Endometrial microvascular endothelial cells (primary cell): ENCODE results near the gene BTBD6. TPM values are rescaled to one million over a fixed set of nuclear protein-coding genes. Genes with fewer than 3 reads are reported as not detected.
"Not testable (repeated sequence)": the region's sequence is repeated elsewhere in the genome, so short reads cannot be mapped to it uniquely, and the experiment has no call there.

Source experiments
- in situ Hi-C: cut with HindIII; loops from 2 replicates; pipeline ENCODE4 v1.10.0; 2017; ENCODE audit warnings: low sequenced_read_pairs, low pct_unique_long_range_greater_than_20kb; ENCODE audit errors: inconsistent ontology term
- total RNA-seq: library from RNA; depleted of rRNA; stranded (reverse); fragments of >200 nt; gene quantifications from one replicate; pipeline ENCODE4 v1.2.3, GENCODE V29; 2015; ENCODE audit errors: inconsistent ontology term

Gene BTBD6
- total RNA-seq, 1 donor from 2014 or later, result 101 TPM

DNA sequence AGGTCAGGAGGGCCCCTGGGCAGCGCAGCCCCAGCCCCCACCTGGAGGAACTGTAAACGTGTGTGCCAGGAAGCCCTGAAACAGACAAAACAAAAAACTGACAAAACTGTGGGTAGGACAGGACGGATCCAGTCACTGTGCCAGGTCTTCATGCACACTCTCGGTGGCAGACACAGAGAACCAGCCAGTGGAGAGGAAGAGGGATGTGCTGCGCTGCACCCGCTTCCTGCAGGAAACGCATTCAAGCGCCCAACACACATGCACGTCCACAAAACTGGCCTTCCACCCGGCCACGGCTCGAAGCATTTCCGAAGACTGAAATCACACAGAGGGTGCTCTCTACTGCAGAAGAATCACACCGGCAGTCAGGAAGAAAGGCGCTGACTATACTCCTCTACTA is 35.6 kb downstream of the BTBD6 start:
- in situ Hi-C loops, result no loop called here

DNA sequence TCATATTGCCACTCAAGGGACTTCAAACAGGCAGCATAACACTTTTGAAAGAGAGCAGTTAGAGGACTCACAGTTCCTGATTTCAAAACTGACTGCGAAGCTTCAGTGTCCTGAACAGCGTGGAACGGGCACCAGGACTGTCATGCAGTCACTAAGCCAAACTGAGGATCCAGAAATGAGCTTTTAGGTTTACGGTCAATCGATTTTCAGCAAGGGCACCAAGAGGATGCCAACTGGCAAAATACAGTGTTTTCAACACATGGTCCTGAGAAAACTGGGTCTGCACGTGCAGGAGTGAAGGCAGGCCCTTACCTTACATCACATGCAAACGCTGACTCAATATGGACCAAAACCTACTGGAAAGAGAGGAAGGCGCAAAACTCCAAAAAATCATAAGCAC is 36.8 kb downstream of the BTBD6 start:
- in situ Hi-C loops, result no loop called here

DNA sequence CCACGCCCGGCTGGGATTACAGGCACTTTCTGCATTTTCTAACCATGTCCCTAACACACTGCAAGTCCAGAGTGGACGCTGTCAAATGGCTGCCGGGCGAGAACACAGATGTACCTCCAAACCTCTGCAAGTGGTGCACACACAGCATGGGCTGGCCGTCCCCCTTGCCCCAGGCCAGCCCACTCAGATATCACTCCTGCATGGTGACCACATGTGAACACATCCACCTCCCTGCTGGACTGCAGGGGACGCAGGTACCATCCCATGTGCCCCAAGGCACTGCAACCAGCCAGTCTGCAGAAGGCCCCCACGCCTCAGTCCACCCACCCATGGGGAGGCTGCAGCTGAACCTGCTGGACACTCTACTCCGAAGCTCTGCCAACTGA is 38.4 kb downstream of the BTBD6 start:
- in situ Hi-C loops, result no loop called here

DNA sequence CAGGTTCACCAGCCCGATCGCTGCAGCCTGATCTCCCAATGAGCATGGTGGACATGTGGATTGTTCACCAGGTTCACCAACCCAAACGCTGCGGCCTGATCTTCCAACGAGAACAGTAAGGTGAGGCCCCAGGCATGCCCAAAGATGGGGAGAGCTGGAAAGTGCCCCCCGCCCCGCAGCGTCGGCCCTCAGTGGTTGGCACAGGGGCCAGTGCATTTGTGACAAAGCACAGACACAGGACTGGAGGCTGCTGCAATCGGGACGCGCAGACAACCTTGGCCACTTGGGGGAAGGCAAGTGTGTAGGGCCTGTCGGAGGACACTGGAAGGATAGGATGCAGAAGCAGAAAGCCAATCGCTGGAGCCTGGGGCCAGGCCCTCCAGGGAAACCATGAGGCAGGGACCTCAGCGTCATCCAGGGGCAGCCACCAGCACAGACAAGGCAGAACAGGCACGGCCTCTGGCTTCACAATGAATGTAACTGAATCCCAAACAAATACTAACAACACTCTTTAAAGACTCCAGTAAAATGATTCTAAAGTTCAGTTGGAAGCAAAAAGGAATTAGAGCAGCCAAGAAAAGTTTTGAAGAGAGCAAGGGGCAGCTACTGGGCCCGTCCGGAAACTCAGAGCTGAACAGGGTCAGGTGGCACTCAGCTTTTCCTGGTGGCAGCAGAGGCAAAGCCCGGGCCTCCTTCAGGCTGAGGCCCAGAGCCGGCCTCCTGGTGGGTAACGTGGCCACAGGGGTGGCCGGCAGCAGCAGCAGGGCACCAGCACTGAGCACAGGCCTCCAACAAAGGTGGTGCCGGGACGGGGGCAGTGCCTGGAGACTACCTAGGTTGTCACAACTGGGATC is 39.1 kb downstream of the BTBD6 start:
- in situ Hi-C loops, result no loop called here

DNA sequence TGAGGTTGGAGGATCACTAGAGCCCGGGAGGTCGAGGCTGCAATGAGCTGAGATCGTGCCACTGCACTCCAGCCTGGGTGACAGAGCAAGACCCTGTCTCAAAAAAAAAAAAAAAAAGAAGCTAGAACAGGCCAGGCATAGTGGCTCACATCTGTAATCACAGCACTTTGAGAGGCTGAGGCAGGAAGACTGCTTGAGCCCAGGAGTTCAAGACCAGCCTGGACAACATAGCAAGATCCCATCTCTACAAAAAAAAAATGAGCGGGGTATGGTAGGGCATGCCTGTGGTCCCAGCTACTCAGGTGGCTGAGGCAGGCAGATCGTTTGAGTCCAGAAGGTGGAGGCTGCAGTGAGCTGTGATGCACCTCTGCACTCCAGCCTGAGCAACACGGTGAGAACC is 40.6 kb downstream of the BTBD6 start:
- in situ Hi-C loops, result not testable (repeated sequence)

DNA sequence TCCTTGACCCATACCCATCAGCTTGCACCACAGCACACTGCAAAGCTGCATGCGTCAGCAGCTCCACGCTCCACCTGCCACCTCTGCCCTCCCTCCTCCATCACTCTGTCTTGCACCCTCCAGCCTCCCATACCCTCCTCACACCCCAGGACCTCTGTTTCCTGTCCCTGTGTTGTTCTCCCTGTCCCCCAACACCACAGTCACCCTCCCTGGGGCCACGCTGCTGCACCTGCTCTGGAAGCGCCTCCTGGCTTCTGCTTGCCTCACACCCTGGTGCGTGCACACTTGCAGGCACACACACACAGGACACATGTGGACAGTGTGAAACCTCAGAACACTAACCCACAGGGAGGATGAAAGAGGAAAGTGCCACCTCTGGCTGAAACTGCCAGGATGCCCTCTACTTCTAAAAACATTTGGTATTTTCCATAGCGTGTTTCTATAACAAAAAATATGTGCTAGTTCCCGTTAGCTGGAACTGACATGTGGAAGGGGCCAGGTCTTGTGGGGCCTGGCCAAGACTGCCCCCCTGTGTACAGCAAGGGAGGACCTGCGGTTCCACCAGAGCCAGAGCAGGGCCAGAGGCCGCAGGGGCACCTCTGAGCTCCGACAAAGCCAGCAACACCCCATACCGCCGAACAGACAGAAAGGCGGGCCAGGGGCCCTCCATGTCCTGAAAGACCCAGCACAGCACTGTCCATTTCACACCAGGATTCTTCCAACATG is 42.5 kb downstream of the BTBD6 start:
- in situ Hi-C loops, result no loop called here

DNA sequence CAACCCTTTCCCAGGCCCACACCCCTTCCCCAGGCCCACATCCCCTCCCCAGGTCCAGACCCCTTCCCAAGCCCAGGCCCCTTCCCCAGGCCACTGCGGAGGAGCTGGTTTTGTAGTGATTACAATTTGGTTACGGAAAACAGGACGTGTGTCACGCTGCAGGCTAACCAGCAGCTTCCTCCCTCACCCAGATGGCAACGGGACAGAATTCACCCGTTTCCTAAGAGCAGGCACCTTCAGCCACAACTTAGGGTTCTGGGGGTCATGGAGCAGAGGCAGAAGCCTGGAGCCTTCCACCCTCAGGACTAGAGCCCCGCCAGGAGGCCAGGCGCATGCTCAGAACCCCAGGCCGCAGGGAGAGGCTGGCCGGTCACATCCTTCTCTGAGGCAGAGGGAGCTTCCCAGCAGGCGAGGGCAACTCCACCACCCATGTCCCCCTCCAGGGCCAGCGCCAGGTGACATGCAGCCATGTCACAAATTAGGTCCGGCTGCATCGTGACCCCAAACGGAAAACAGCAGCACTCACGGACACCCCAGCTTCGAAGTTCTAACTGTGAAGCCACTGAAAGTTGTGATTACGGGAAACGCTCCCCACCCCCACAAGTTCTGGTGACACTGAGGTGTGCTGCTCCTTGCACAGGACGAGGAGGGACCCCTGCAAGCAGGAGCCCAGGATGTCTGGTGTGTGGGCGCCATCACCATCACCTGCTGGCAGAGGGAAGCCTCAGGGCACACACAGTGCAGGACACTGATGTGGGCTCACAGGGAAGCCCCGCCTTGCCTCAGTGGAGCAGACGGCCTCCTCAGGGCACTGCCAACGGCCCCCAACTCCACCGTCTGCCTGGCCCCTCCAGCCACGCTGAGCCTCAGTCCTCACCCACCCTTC is 44.7 kb downstream of the BTBD6 start:
- in situ Hi-C loops, result no loop called here

DNA sequence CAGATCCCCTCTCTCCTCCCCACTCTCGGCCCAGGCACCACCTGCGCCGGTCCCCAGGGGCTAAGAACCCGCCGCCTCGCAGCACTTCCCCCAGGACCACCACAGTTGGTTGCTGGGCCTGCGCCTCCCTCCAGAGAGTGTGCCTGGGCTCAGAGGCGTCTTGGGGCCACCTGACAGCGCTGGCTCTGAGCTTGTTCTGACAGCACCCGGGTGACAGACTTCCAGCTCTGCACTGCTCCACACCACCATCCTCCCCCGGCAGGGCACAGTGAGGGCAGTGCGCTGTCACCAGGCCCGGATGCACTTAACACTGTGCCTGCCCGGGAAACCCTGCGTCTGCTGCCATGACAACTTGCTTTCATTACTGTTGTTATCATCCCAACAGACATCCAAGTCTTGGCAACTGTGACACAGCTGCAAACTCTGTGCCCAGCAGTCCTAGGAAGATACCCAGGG is 45.8 kb downstream of the BTBD6 start:
- in situ Hi-C loops, result no loop called here

DNA sequence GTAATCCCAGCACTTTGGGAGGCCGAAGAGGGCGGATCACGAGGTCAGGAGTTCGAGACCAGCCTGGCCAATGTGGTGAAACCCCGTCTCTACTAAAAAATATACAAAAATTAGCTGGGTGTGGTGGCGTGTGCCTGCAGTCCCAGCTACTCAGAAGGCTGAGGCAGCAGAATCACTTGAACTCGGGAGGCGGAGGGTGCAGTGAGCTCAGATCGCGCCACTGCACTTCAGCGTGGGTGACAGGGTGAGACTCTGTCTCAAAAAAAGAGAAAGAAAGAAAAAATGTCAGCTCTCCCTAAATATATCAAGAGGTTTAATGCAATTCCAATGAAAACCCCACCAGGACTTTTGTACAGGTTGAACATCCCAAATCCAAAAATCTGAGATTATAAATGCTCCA is 49.0 kb downstream of the BTBD6 start:
- in situ Hi-C loops, result not testable (repeated sequence)

DNA sequence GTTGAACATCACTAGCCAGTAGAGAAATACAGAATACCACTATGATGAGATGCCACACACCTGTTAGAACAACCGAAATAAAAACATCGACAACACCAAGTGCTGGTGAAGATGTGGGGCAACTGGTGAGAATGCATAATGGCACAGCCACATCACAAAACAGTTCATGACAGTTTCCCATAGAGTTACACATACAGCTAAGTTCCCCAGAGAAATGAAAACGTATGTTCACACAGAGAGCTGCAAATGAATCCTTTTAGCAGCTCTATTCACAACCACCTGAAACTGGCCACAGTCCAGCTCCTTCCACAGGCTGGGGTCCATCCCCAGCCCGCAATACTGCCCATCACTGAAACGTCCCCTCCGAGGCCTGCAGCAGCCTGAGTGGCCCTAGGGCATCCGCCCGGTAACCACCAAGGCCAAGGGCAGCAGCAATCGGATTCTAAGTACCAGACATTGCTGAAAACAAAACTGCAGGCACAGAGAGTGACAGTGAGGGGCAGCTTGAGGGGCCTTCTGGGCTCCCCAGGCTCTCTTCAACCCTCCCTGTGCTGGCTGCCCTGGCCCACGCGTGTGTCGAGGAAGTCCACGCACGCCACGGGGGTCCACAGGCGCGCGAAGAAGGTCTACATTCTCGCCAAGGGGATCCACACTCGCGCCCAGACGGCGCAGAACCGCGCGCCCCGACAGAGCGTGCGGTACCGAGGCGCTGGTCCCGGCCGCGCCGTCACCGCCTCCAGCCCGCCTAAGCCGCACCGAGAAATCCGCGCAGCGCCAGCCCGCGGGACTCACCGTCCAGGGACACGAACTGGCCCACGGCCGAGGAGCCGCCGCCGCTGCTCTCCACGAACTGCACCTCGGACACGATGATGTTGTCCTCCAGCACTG is 51.6 kb downstream of the BTBD6 start:
- in situ Hi-C loops, result no loop called here

Other genes with a start within 250 kb of the BTBD6 start
- 58.8 TPM for gene CDCA4, start 227.4 kb upstream of the BTBD6 start, total RNA-seq
- gene GPR132, start 183.1 kb upstream of the BTBD6 start, total RNA-seq, result not detected
- gene JAG2, start 79.8 kb upstream of the BTBD6 start, total RNA-seq, result 15.2 TPM
- gene NUDT14, start 67.2 kb upstream of the BTBD6 start, total RNA-seq, result 29.8 TPM
- 32.7 TPM for gene BRF1, start 52.5 kb downstream of the BTBD6 start, total RNA-seq
- 52.4 TPM for gene PACS2, start 66.2 kb downstream of the BTBD6 start, total RNA-seq
- not detected for gene TEX22, start 150.0 kb downstream of the BTBD6 start, total RNA-seq
- gene MTA1, start 171.3 kb downstream of the BTBD6 start, total RNA-seq, result 54.6 TPM
- 262 TPM for gene CRIP2, start 226.3 kb downstream of the BTBD6 start, total RNA-seq
- not detected for gene CRIP1, start 238.4 kb downstream of the BTBD6 start, total RNA-seq
- 24.6 TPM for gene TEDC1, start 242.7 kb downstream of the BTBD6 start, total RNA-seq